Epithelial cell of proximal tubule (primary cell): ENCODE data around the gene ITSN2. TPM values are rescaled to one million over a fixed set of nuclear protein-coding genes. Genes with fewer than 3 reads are reported as not detected.

ENCODE experiments used
- DNase-seq: peaks from one replicate; pipeline ENCODE4 v3.0.0-alpha.2; 2011; ENCODE audit warnings: low read depth
- H3K4me3 ChIP-seq: 2 replicates; pipeline ENCODE4 v1.5.1; 2011; ENCODE audit warnings: low read depth, mild to moderate bottlenecking, low read length
- CTCF ChIP-seq: conservative IDR thresholded peaks from 2 replicates; pipeline ENCODE4 v1.5.1; 2012; ENCODE audit warnings: low read depth, mild to moderate bottlenecking, low read length
- total RNA-seq: library from RNA; depleted of rRNA; stranded (reverse); fragments of >200 nt; gene quantifications from 2 replicates; pipeline ENCODE4 v1.2.3, GENCODE V29; 2015

The ITSN2 gene
- total RNA-seq, 1 donor from 2014 or later, result 14.1 TPM

- TF ChIP-seq CTCF, result no peak
- DNase-seq, result no peak
- no peak overlapping the region for H3K4me3 ChIP-seq
Observed at GRCh38 chr2:24175631-24176187, 184.6 kb downstream of the ITSN2 start.

GRCh38 chr2:24174851-24175277 is 185.5 kb downstream of the ITSN2 start, which contains the start of gene FAM228A:
FAM228A (plus strand) TSS chr2:24175053; CDS start chr2:24175481, 428 bp downstream.
- TF ChIP-seq CTCF, result no peak
- H3K4me3 ChIP-seq, result no peak within 1 kb of the TSS
- no peak for DNase-seq

GRCh38 chr2:24169023-24169422 is 191.3 kb downstream of the ITSN2 start:
- no peak for DNase-seq
- H3K4me3 ChIP-seq, result no peak overlapping the region

GRCh38 chr2:24164416-24164973 is 195.8 kb downstream of the ITSN2 start:
- peak; percentile 77 for TF ChIP-seq CTCF
- no peak for DNase-seq
- H3K4me3 ChIP-seq, result no peak overlapping the region

More at GRCh38 chr2:24169023-24169422, 191.3 kb downstream of the ITSN2 start:
- no peak for TF ChIP-seq CTCF

GRCh38 chr2:24163601-24164000 is 196.7 kb downstream of the ITSN2 start:
- DNase-seq, result no peak
- no peak for TF ChIP-seq CTCF
- H3K4me3 ChIP-seq, result no peak overlapping the region

GRCh38 chr2:24163186-24163585 is 197.2 kb downstream of the ITSN2 start:
- no peak for TF ChIP-seq CTCF
- no peak overlapping the region for H3K4me3 ChIP-seq
- no peak for DNase-seq

GRCh38 chr2:24162494-24162893 is 197.8 kb downstream of the ITSN2 start:
- H3K4me3 ChIP-seq, result no peak overlapping the region
- DNase-seq, result no peak
- TF ChIP-seq CTCF, result no peak
